ENCODE measurements around the gene SLC5A5. TPM values are rescaled to one million over a fixed set of nuclear protein-coding genes. Genes with fewer than 3 reads are reported as not detected.

The SLC5A5 gene
- total and polyA plus RNA-seq, 2 of the 4 experiments (the other 2 are of a cell fraction): not detected

DNA sequence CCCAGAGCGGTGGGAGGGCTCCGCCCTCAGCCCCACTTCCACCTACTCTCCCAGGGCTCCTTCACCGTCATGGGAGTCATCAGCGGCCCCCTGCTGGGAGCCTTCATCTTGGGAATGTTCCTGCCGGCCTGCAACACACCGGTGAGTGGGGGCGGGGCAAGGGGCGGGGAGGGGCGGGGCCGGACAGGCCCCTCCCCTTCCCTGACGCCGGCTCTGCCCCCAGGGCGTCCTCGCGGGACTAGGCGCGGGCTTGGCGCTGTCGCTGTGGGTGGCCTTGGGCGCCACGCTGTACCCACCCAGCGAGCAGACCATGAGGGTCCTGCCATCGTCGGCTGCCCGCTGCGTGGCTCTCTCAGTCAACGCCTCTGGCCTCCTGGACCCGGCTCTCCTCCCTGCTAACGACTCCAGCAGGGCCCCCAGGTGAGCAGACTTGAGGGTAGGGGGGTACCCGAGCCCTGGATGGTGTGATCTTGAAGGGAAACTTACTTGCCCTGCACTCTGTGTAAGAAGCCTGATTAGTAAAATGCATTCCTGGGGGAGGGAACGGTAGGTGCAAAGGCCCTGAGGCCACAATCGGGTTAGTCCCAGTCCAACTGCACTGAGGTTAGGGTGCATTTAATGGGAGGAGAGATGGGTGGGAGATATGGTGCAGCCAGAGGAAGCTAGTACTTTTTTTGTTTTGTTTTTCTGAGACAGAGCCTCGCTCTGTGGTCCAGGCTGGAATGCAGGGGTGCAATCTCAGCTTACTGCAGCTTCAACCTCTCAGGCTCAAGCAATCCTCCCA is 12.1 kb downstream of the SLC5A5 start:
- TF ChIP-seq FOS (IDR thresholded peaks at IDR 0.05; ENCODE audit: low read depth, low read length) (no peak), MAZ (IDR thresholded peaks at IDR 0.05; ENCODE audit: borderline replicate concordance, low read depth, low read length) (no peak)
- in situ Hi-C loops (cut with MboI; ENCODE audit: low sequenced_read_pairs): no loop called here
- Histone ChIP-seq H3K18ac (ENCODE audit: low read depth, low read length) (no peak overlapping the region), H3K4ac (ENCODE audit: low read depth, low read length) (no peak overlapping the region), H2AFZ (replicated peaks; ENCODE audit: low read length, poor library complexity) (no peak overlapping the region), H3K27ac (ENCODE audit: insufficient read depth, low read length) (no peak overlapping the region), H4K8ac (ENCODE audit: low read depth in 2 of 2, low read length in 2 of 2) (no peak overlapping the region), H3K14ac (replicated peaks; ENCODE audit: low read depth, low read length) (no peak overlapping the region), H4K91ac (ENCODE audit: insufficient read depth, low read depth, low read length) (no peak overlapping the region), H4K20me1 (ENCODE audit: insufficient read depth, low read length) (no peaks in the 10 kb centered on the region), H3K4me1 (ENCODE audit: control insufficient read depth, insufficient read depth, low read length) (no peaks in the 10 kb centered on the region), H3K23ac (ENCODE audit: low read depth, low read length) (no peak overlapping the region), H3K4me2 (ENCODE audit: low read depth, low read length) (no peak overlapping the region), H3K9me1 (ENCODE audit: insufficient read depth, low read length) (no peaks in the 10 kb centered on the region), H2BK15ac (ENCODE audit: low read depth, low read length) (no peak overlapping the region), H2BK120ac (ENCODE audit: low read depth, low read length) (no peak overlapping the region), H2BK5ac (ENCODE audit: low read depth, low read length, poor library complexity, severe bottlenecking) (no peak overlapping the region), H2AK9ac (replicated peaks; ENCODE audit: low read depth, low read length, poor library complexity) (no peak overlapping the region), H2AK5ac (ENCODE audit: low read depth, low read length) (no peak overlapping the region), H3K9ac (ENCODE audit: low read depth, low read length) (no peak overlapping the region), H3K79me1 (ENCODE audit: low read depth in 1 of 2, low read length in 2 of 2) (no peaks in the 10 kb centered on the region), H3K4me3 (ENCODE audit: insufficient read depth, low read depth, low read length) (no peak overlapping the region), H3K36me3 (ENCODE audit: control insufficient read depth, insufficient read depth, low read length) (no peaks in the 10 kb centered on the region), H2BK20ac (ENCODE audit: low read depth, low read length) (no peak overlapping the region), H4K5ac (ENCODE audit: low read depth, low read length) (no peak overlapping the region), H3K56ac (ENCODE audit: extremely low read depth, insufficient read depth, low read length) (no peak overlapping the region), H3K27me3 (ENCODE audit: control insufficient read depth, insufficient read depth, low read length) (peaks cover 3% of the 10 kb centered on the region), H3K9me3 (ENCODE audit: control insufficient read depth, insufficient read depth, low read length) (no peaks in the 10 kb centered on the region)
- DNase-seq: no peak
- WGBS, 2 experiments (ENCODE audit: extremely low coverage in 2 of 2, insufficient read length in 1 of 2): 77% methylated on average over 26 of the region's 33 CpGs; no CpG with 5 or more reads in 1 of the 2 experiments
- POLR2A ChIA-PET (ENCODE audit: unreplicated experiment): no interaction called here
- dilution Hi-C loops (cut with HindIII; ENCODE audit: low sequenced_read_pairs, unreplicated experiment): no loop called here
- ATAC-seq (ENCODE audit: low read depth): no peak
- no TSS peak for BruUV-seq (replicated peaks)
- CTCF ChIA-PET: no interaction called here
- intact Hi-C loops (cut with micrococcal nuclease): no loop called here
